ENCODE data around the gene TTC34.

The TTC34 gene

DNA sequence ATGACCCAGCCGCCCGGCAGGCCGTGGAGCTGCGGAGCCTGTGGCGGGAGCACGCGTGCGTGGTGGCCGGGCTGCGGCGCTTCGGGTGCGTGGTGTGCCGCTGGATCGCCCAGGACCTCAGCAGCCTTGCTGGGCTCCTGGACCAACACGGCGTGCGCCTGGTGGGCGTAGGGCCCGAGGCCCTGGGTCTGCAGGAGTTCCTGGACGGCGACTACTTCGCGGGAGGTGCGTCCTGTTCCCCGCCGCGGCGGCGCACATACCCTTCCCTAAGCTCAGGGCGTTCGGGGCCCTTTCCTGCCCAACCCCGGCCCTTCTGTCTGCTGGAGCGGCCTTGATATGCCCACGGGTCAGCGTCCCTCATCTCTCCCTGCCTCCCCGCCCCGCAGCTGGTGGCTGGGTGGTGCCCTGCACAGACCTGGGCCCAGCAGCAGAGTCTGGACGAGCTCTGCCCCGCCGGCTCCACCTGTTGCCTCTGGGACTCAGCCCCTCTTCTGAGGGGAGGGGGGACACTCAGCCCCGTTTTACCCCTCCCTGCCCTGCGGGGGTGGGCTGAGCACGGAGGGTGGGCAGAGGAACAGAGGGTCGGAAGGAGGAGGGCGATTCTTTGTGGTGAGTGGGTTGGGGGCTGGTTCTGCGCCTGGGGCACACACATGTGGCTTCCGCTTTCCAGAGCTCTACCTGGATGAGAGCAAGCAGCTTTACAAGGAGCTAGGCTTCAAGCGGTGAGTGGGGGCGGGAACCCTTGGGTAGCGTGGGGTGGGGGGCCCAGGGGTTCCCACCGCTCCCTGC, 214.2 kb downstream of the TTC34 start:
- peak overlapping the region; percentile 64 for H3K4me3 ChIP-seq (ENCODE audit: low read length)
- TF ChIP-seq, protein P1, sequence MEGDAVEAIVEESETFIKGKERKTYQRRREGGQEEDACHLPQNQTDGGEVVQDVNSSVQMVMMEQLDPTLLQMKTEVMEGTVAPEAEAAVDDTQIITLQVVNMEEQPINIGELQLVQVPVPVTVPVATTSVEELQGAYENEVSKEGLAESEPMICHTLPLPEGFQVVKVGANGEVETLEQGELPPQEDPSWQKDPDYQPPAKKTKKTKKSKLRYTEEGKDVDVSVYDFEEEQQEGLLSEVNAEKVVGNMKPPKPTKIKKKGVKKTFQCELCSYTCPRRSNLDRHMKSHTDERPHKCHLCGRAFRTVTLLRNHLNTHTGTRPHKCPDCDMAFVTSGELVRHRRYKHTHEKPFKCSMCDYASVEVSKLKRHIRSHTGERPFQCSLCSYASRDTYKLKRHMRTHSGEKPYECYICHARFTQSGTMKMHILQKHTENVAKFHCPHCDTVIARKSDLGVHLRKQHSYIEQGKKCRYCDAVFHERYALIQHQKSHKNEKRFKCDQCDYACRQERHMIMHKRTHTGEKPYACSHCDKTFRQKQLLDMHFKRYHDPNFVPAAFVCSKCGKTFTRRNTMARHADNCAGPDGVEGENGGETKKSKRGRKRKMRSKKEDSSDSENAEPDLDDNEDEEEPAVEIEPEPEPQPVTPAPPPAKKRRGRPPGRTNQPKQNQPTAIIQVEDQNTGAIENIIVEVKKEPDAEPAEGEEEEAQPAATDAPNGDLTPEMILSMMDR (conservative IDR thresholded peaks at IDR 0.05; ENCODE audit: low read depth, low read length): no peak
- no peak for DNase-seq (ENCODE audit: low read depth)

DNA sequence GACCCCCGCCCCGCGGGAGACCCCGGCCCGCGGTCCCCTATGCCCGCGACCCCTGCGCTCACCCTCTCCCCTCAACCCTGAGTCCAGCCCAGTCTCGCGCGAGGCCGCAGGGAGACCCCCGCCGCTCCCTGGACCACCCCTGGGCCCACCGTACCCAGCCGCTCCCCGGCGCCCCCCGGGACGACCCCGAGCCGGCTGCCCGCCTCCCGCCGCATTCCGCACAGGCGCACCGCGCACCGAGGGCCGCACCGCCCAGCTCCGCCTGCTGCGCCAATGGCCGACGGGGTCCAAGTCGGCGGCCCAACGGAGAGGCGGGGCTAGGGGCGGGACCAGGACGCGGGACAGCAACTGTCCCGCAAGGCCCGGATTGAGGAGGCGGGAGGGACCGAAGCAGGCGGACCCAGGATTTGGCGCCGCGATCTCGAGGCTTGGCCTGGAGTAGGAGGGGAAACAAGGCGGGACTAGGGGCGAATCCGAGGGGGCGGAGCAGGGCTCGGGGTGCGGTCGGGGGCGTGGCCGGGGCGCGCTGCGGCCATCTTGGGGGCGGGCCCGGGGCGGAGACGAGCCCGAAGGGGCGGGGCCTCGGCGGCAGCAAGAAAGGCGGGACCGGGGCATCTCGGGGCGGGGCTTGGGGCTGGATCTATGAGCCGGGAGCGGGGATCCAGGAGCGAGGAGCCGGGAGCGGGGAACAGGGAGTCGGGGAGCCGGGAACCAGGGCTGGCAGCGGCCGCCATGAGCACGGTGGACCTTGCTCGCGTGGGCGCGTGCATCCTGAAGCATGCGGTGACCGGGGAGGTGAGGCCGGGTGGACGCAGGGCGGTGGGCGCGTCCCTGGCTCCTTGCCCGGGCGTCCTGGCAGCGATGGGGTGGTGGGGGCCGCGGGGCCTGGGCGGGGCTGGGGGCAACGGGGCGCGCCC, 215.1 kb downstream of the TTC34 start, which contains the start of gene PRXL2B:
Gene PRXL2B (plus strand): TSS at position 624 of the 917 bp plus-strand sequence. CDS start 109 bp downstream, at position 733.
- H3K4me3 ChIP-seq (ENCODE audit: low read length): peak within 1 kb of the TSS; percentile 75
- TF ChIP-seq, protein P1 (conservative IDR thresholded peaks at IDR 0.05; ENCODE audit: low read depth, low read length): no peak
- peak; percentile 95 for DNase-seq (ENCODE audit: low read depth)

Data from retinal pigment epithelial cell (primary cell).